ENCODE results near the gene ACAA2.

ACAA2 gene

GRCh38 chr18:49819071-49819662 is 5.8 kb upstream of the ACAA2 start:
- Histone ChIP-seq H3K27me3 (ENCODE audit: control insufficient read depth, low read length) (no peaks in the 10 kb centered on the region), H3K9me2 (replicated peaks; ENCODE audit: control insufficient read depth, low read length) (no peaks in the 10 kb centered on the region), H3K4me2 (ENCODE audit: low read length) (no peak overlapping the region), H3K27ac (ENCODE audit: low read depth, low read length) (no peak overlapping the region), H3K4me1 (ENCODE audit: control insufficient read depth, low read length) (peaks cover 4% of the 10 kb centered on the region), H3F3A (ENCODE audit: control insufficient read depth, insufficient read depth) (no peaks in the 10 kb centered on the region), H4K20me1 (ENCODE audit: control insufficient read depth, insufficient read depth, low read depth, low read length) (no peaks in the 10 kb centered on the region), H3K4me3 (ENCODE audit: low read length) (no peak overlapping the region), H3K79me2 (ENCODE audit: control insufficient read depth, low read length) (peaks cover 6% of the 10 kb centered on the region), H3K9me3 (ENCODE audit: control insufficient read depth, insufficient read depth, low read length) (no peaks in the 10 kb centered on the region), H3K36me3 (ENCODE audit: control insufficient read depth, low read length) (no peaks in the 10 kb centered on the region)
- TF ChIP-seq CTCF (IDR thresholded peaks at IDR 0.05; ENCODE audit: low read depth, low read length, poor library complexity, severe bottlenecking) (no peak), EZH2phosphoT487 (IDR thresholded peaks at IDR 0.05; ENCODE audit: borderline replicate concordance, low read length) (no peak)

GRCh38 chr18:49817947-49818346 is 4.6 kb upstream of the ACAA2 start:
- no peaks in the 10 kb centered on the region for H3K9me2 ChIP-seq (replicated peaks; ENCODE audit: control insufficient read depth, low read length)
- no peak overlapping the region for H3K4me2 ChIP-seq (ENCODE audit: low read length)
- no peak overlapping the region for H3K4me3 ChIP-seq (ENCODE audit: low read length)
- H3K27ac ChIP-seq (ENCODE audit: low read depth, low read length): no peak overlapping the region
- no peaks in the 10 kb centered on the region for H3K27me3 ChIP-seq (ENCODE audit: control insufficient read depth, low read length)
- no peaks in the 10 kb centered on the region for H3K36me3 ChIP-seq (ENCODE audit: control insufficient read depth, low read length)
- H4K20me1 ChIP-seq (ENCODE audit: control insufficient read depth, insufficient read depth, low read depth, low read length): no peaks in the 10 kb centered on the region
- no peaks in the 10 kb centered on the region for H3F3A ChIP-seq (ENCODE audit: control insufficient read depth, insufficient read depth)
- H3K4me1 ChIP-seq (ENCODE audit: control insufficient read depth, low read length): peaks cover 4% of the 10 kb centered on the region
- H3K79me2 ChIP-seq (ENCODE audit: control insufficient read depth, low read length): peaks cover 10% of the 10 kb centered on the region
- H3K9me3 ChIP-seq (ENCODE audit: control insufficient read depth, insufficient read depth, low read length): no peaks in the 10 kb centered on the region
- TF ChIP-seq EZH2phosphoT487 (IDR thresholded peaks at IDR 0.05; ENCODE audit: borderline replicate concordance, low read length) (no peak), CTCF (IDR thresholded peaks at IDR 0.05; ENCODE audit: low read depth, low read length, poor library complexity, severe bottlenecking) (no peak)

- H3K36me3 ChIP-seq (ENCODE audit: control insufficient read depth, low read length): no peaks in the 10 kb centered on the region
- H3K27me3 ChIP-seq (ENCODE audit: control insufficient read depth, low read length): no peaks in the 10 kb centered on the region
- TF ChIP-seq CTCF (IDR thresholded peaks at IDR 0.05; ENCODE audit: low read depth, low read length, poor library complexity, severe bottlenecking): no peak
- no peak for TF ChIP-seq EZH2phosphoT487 (IDR thresholded peaks at IDR 0.05; ENCODE audit: borderline replicate concordance, low read length)
- H3K4me3 ChIP-seq (ENCODE audit: low read length): no peak overlapping the region
- H3F3A ChIP-seq (ENCODE audit: control insufficient read depth, insufficient read depth): no peaks in the 10 kb centered on the region
- no peak overlapping the region for H3K27ac ChIP-seq (ENCODE audit: low read depth, low read length)
- no peaks in the 10 kb centered on the region for H4K20me1 ChIP-seq (ENCODE audit: control insufficient read depth, insufficient read depth, low read depth, low read length)
- no peak overlapping the region for H3K4me2 ChIP-seq (ENCODE audit: low read length)
- peaks cover 20% of the 10 kb centered on the region for H3K4me1 ChIP-seq (ENCODE audit: control insufficient read depth, low read length)
- no peaks in the 10 kb centered on the region for H3K9me3 ChIP-seq (ENCODE audit: control insufficient read depth, insufficient read depth, low read length)
- H3K79me2 ChIP-seq (ENCODE audit: control insufficient read depth, low read length): peaks cover 30% of the 10 kb centered on the region
- H3K9me2 ChIP-seq (replicated peaks; ENCODE audit: control insufficient read depth, low read length): no peaks in the 10 kb centered on the region
Measured at GRCh38 chr18:49815927-49816326, 2.6 kb upstream of the ACAA2 start.
